SK-N-MC (cell line): ENCODE data around the gene ZBTB7C.

ENCODE experiments used
- DNase-seq: peaks from one replicate; pipeline ENCODE4 v3.0.0-alpha.2; 2011; ENCODE audit warnings: low read depth, low spot score
- H3K27ac ChIP-seq: fragments of 200-600 bp; sonication (generic); 2 replicates; pipeline ENCODE4 v1.5.1; 2016; ENCODE audit warnings: mixed run types
- H3K36me3 ChIP-seq: fragments of 200-600 bp; sonication (generic); 2 replicates; pipeline ENCODE4 v1.6.1; 2017; ENCODE audit warnings: antibody characterized with exemption, low read length, mixed read lengths; ENCODE audit not compliant: insufficient read depth
- H3K4me3 ChIP-seq: fragments of 200-600 bp; sonication (generic); 2 replicates; pipeline ENCODE4 v1.5.1; 2016
- H3K9ac ChIP-seq: fragments of 200-600 bp; sonication (generic); 2 replicates; pipeline ENCODE4 v1.8.0; 2017; ENCODE audit warnings: mixed run types, mixed read lengths; ENCODE audit not compliant: insufficient read length
- H3K9me3 ChIP-seq: fragments of 200-600 bp; sonication (generic); 2 replicates; pipeline ENCODE4 v1.6.1; 2017; ENCODE audit warnings: low read depth, mild to moderate bottlenecking, antibody characterized with exemption, low read length, moderate library complexity, mixed read lengths
- EZH2 ChIP-seq: fragments of 200-600 bp; sonication (generic); IDR thresholded peaks from one replicate; pipeline ENCODE4 v1.6.1; 2017; ENCODE audit warnings: antibody characterized with exemption
- FOXP2 ChIP-seq: optimal IDR thresholded peaks from 2 replicates; pipeline ENCODE3; 2011; ENCODE audit warnings: mild to moderate bottlenecking, moderate library complexity; ENCODE audit not compliant: insufficient read depth; ENCODE audit errors: extremely low read length, control extremely low read depth
- POLR2AphosphoS5 ChIP-seq: IDR thresholded peaks from 2 replicates; pipeline ENCODE4 v1.6.1; 2012; ENCODE audit warnings: mild to moderate bottlenecking, low read depth, low read length, borderline replicate concordance

ZBTB7C gene

DNA sequence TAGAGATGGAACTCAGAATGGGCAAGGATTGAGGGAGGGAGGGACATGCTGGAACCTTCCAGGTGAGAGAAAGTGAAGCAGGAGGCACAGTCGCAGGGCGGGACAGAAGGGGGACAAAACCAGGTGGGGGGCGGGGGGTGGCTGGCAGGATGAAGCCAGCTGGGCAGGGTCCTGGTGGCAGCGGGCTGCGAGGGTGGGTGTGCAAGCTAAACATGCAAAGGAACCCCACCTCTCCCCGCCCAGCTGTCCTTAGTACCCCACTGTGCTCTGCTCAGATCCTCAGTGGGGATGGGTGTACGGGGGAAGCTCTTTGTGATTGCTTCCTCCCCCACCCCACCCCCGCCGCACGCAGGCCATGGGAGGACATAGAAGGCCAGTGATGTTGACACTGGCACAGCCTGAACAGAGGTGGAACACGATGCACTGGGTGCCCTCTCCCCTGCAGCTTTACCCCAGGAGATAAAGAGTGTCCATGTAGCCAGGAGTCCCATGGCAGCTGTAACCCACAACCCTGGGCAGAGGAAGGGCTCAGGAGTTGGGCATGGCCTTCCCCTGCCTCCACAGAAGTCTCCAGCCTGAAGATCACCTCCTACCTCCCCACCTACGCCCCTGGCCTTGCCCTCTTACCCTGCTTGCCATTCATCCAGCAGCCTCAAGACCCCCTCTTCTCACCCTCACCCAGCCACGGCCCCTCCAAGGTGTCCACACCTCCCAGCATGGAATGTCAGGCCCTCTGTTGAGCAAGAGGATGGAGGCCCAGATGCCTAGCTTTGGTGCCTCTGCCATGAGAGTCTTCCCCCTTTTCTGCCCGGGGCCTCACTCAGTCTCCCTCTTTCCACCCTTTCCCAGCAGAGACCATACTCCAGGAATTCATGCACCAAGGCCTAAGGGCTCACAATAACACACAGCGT is 206.6 kb downstream of the ZBTB7C start:
- H3K9ac ChIP-seq = no peak overlapping the region
- DNase-seq = no peak
- H3K9me3 ChIP-seq = no peaks in the 10 kb centered on the region
- TF ChIP-seq POLR2AphosphoS5 (no peak), FOXP2 (no peak), EZH2 (no peak)
- no peak overlapping the region for H3K27ac ChIP-seq
- no peak overlapping the region for H3K4me3 ChIP-seq
- H3K36me3 ChIP-seq = no peaks in the 10 kb centered on the region

GRCh38 chr18:48202006-48202348 is 207.2 kb downstream of the ZBTB7C start:
- no peak overlapping the region for H3K27ac ChIP-seq
- no peak overlapping the region for H3K9ac ChIP-seq
- no peak overlapping the region for H3K4me3 ChIP-seq
- no peaks in the 10 kb centered on the region for H3K36me3 ChIP-seq
- no peaks in the 10 kb centered on the region for H3K9me3 ChIP-seq
- no peak for DNase-seq
- TF ChIP-seq FOXP2 (no peak), POLR2AphosphoS5 (no peak), EZH2 (no peak)

GRCh38 chr18:48201337-48202005 is 207.7 kb downstream of the ZBTB7C start:
- Histone ChIP-seq H3K27ac (no peak overlapping the region), H3K9me3 (no peaks in the 10 kb centered on the region), H3K4me3 (no peak overlapping the region), H3K36me3 (no peaks in the 10 kb centered on the region), H3K9ac (no peak overlapping the region)
- DNase-seq = no peak
- TF ChIP-seq FOXP2 (no peak), EZH2 (no peak), POLR2AphosphoS5 (no peak)

GRCh38 chr18:48200631-48201336 is 208.4 kb downstream of the ZBTB7C start:
- no peak for TF ChIP-seq EZH2
- TF ChIP-seq FOXP2 = no peak
- TF ChIP-seq POLR2AphosphoS5 = no peak
- DNase-seq = no peak

DNA sequence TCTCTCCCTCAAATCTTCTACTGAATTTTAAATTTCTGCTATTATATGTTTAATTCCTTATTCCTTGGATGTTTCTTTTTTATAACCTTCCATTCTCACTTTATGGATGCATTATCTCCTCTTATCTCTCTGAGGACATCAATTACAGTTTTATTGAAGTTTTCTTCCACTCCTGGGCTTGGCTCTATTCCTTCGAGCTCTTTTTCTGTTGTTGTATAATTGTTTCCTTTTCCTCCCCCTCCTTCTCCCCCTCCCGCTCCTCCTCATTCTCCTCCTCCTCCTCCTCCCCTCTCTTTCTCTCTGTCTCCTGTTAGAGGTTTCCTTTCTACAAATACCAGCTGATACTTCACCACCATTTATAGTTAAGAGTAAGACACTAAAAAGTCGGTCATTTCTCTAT is 209.8 kb downstream of the ZBTB7C start:
- no peak overlapping the region for H3K4me3 ChIP-seq
- H3K9me3 ChIP-seq = no peaks in the 10 kb centered on the region
- TF ChIP-seq EZH2 (no peak), POLR2AphosphoS5 (no peak), FOXP2 (no peak)
- no peak overlapping the region for H3K27ac ChIP-seq
- DNase-seq = no peak
- no peak overlapping the region for H3K9ac ChIP-seq
- H3K36me3 ChIP-seq = no peaks in the 10 kb centered on the region

More at GRCh38 chr18:48200631-48201336, 208.4 kb downstream of the ZBTB7C start:
- Histone ChIP-seq H3K9ac (no peak overlapping the region), H3K36me3 (no peaks in the 10 kb centered on the region), H3K27ac (no peak overlapping the region), H3K9me3 (no peaks in the 10 kb centered on the region), H3K4me3 (no peak overlapping the region)

GRCh38 chr18:48197819-48198218 is 211.4 kb downstream of the ZBTB7C start:
- Histone ChIP-seq H3K9ac (no peak overlapping the region), H3K4me3 (no peak overlapping the region), H3K36me3 (no peaks in the 10 kb centered on the region), H3K27ac (no peak overlapping the region), H3K9me3 (no peaks in the 10 kb centered on the region)
- no peak for DNase-seq
- no peak for TF ChIP-seq FOXP2
- no peak for TF ChIP-seq POLR2AphosphoS5

DNA sequence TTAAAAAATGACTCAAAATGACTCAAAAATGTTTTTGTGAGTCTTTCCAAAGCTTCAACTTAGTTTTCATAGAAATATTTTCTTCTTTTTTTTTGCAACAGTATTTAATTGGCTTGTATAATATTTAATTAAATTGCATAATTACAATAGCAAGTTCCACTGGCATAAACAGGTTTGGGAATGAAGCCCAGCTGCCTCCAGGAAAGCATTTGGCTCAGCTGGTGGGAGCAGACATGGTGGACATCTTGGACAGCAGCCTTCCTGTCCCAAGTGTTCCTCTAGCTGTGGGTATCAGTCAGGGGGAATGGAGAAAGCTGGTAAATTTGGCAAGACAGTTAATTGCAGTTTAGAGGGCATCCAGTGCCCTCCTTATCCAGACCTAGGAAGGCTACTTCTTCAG is 213.4 kb downstream of the ZBTB7C start:
- no peak for DNase-seq

GRCh38 chr18:48194591-48195181 is 214.5 kb downstream of the ZBTB7C start:
- H3K36me3 ChIP-seq = no peaks in the 10 kb centered on the region
- H3K27ac ChIP-seq = no peak overlapping the region
- H3K4me3 ChIP-seq = no peak overlapping the region
- H3K9ac ChIP-seq = no peak overlapping the region
- DNase-seq = no peak
- TF ChIP-seq POLR2AphosphoS5 (no peak), FOXP2 (no peak), EZH2 (no peak)
- H3K9me3 ChIP-seq = no peaks in the 10 kb centered on the region

More for the DNA sequence above, 213.4 kb downstream of the ZBTB7C start:
- Histone ChIP-seq H3K36me3 (no peaks in the 10 kb centered on the region), H3K9ac (no peak overlapping the region), H3K27ac (no peak overlapping the region), H3K9me3 (no peaks in the 10 kb centered on the region), H3K4me3 (no peak overlapping the region)
- TF ChIP-seq EZH2 (no peak), POLR2AphosphoS5 (no peak), FOXP2 (no peak)
